Hepatocyte (in vitro differentiated cells): ENCODE data around the gene SLC7A4.

ENCODE experiments used
- CTCF ChIP-seq: fragments of 200-600 bp; sonication (generic); IDR thresholded peaks from 2 replicates; pipeline ENCODE4 v1.5.1; 2016; ENCODE audit warnings: antibody characterized with exemption, mild to moderate bottlenecking; ENCODE audit not compliant: poor library complexity
- EZH2 ChIP-seq: fragments of 200-600 bp; sonication (generic); IDR thresholded peaks from 2 replicates; pipeline ENCODE4 v1.6.1; 2016; ENCODE audit warnings: antibody characterized with exemption, mild to moderate bottlenecking, borderline replicate concordance

GRCh38 chr22:21032037-21032867 lies at the start of gene SLC7A4:
- TF ChIP-seq CTCF, result no peak
- peak; percentile 35 for TF ChIP-seq EZH2
